OCI-LY7 (cell line): Measurements from ENCODE around the gene DUS1L. TPM values are rescaled to one million over a fixed set of nuclear protein-coding genes. Genes with fewer than 3 reads are reported as not detected.

Experiments
- BruUV-seq: library from RNA; stranded (reverse); fragments of 400-500 nt; replicated peaks from 2 replicates; lab custom pipeline; 2021; lab: Mats Ljungman, UMichigan
- CTCF ChIA-PET: fragments of 300-600 bp; sonication (Branson Sonifier 250); formaldehyde crosslinking; loops from one replicate; lab custom pipeline; 2022; ENCODE audit warnings: antibody characterized with exemption; ENCODE audit not compliant: unreplicated experiment; lab: Charles Lee
- POLR2A ChIA-PET: fragments of 300-600 bp; sonication (Branson Sonifier 250); formaldehyde crosslinking; loops from one replicate; lab custom pipeline; 2022; ENCODE audit warnings: antibody characterized with exemption; lab: Charles Lee
- DNase-seq: peaks from one replicate; pipeline ENCODE4 v3.0.0-alpha.2; 2015; ENCODE audit warnings: low spot score
- H2AFZ ChIP-seq: fragments of 200-600 bp; sonication (generic), shearing (Covaris generic); 2 replicates; pipeline ENCODE4 v1.6.1; 2014; ENCODE audit warnings: mild to moderate bottlenecking, antibody characterized with exemption, low read length, moderate library complexity
- H3K27ac ChIP-seq: fragments of 200-600 bp; sonication (generic); 2 replicates; pipeline ENCODE4 v1.5.1; 2014; ENCODE audit warnings: mixed run types, low read depth, mild to moderate bottlenecking, moderate library complexity, low read length, inconsistent platforms; ENCODE audit not compliant: poor library complexity, severe bottlenecking
- H3K36me3 ChIP-seq: fragments of 200-600 bp; sonication (generic); 2 replicates; pipeline ENCODE4 v1.6.1; 2014; ENCODE audit warnings: mild to moderate bottlenecking, antibody characterized with exemption, low read length, moderate library complexity, mixed read lengths; ENCODE audit not compliant: insufficient read depth
- H3K4me1 ChIP-seq: fragments of 200-600 bp; sonication (generic); 2 replicates; pipeline ENCODE4 v1.5.1; 2014; ENCODE audit warnings: mild to moderate bottlenecking, low read length; ENCODE audit not compliant: insufficient read depth, poor library complexity, severe bottlenecking
- H3K4me2 ChIP-seq: fragments of 200-600 bp; sonication (generic); 2 replicates; pipeline ENCODE4 v1.6.1; 2014; ENCODE audit warnings: mild to moderate bottlenecking, low read length
- H3K4me3 ChIP-seq: fragments of 200-600 bp; sonication (generic); 2 replicates; pipeline ENCODE4 v1.5.1; 2014; ENCODE audit warnings: mild to moderate bottlenecking, low read depth, low read length; ENCODE audit not compliant: poor library complexity, severe bottlenecking
- H3K79me2 ChIP-seq: fragments of 200-600 bp; sonication (generic); 2 replicates; pipeline ENCODE4 v1.6.1; 2016; ENCODE audit warnings: low read depth, mild to moderate bottlenecking, low read length, moderate library complexity, mixed read lengths; ENCODE audit not compliant: insufficient read depth
- H3K9me2 ChIP-seq: fragments of 200-600 bp; sonication (generic); 2 replicates; pipeline ENCODE4 v1.6.1; 2016; ENCODE audit warnings: mild to moderate bottlenecking, low read length, mixed read lengths; ENCODE audit not compliant: insufficient read depth
- H3K9me3 ChIP-seq: fragments of 200-600 bp; sonication (generic); 2 replicates; pipeline ENCODE4 v1.6.1; 2014; ENCODE audit warnings: mild to moderate bottlenecking, mixed run types, low read length, mixed read lengths
- H4K20me1 ChIP-seq: fragments of 200-600 bp; sonication (generic); 2 replicates; pipeline ENCODE4 v1.6.1; 2014; ENCODE audit warnings: mild to moderate bottlenecking, antibody characterized with exemption, low read length, moderate library complexity, mixed read lengths; ENCODE audit not compliant: insufficient read depth
- CTCF ChIP-seq: fragments of 200-600 bp; sonication (generic); conservative IDR thresholded peaks from 2 replicates; pipeline ENCODE4 v1.5.1; 2014; ENCODE audit warnings: mild to moderate bottlenecking, antibody characterized with exemption, low read length, moderate library complexity, mixed read lengths
- EZH2phosphoT487 ChIP-seq: fragments of 200-600 bp; sonication (generic); IDR thresholded peaks from 2 replicates; pipeline ENCODE4 v1.6.1; 2018; ENCODE audit warnings: low read depth, borderline replicate concordance, mild to moderate bottlenecking, mixed run types, antibody characterized with exemption, low read length, moderate library complexity, mixed read lengths
- intact Hi-C: fragments of 100-400 bp; cut with micrococcal nuclease; formaldehyde crosslinking; loops from one replicate; pipeline ENCODE4 v1.10.0; 2022; ENCODE audit not compliant: unreplicated experiment
- total RNA-seq, 2 experiments: library from RNA; depleted of rRNA in 1 of 2; stranded (reverse); fragments of >200 nt in 1 of 2; shearing (Covaris generic) in 1 of 2; gene quantifications; 2 replicates each; pipeline ENCODE4 v1.2.3, GENCODE V29; 2014 to 2022

DUS1L gene
- total RNA-seq, 2 experiments from 2014 or later: 320 to 388 TPM

GRCh38 chr17:82105417-82105881 lies 39.8 kb upstream of the DUS1L start:
- Histone ChIP-seq H3K27ac (peak overlapping the region; percentile 62), H3K4me1 (peaks cover 52% of the 10 kb centered on the region), H3K79me2 (no peaks in the 10 kb centered on the region), H3K9me3 (no peaks in the 10 kb centered on the region), H2AFZ (no peak overlapping the region), H3K9me2 (no peaks in the 10 kb centered on the region), H3K36me3 (no peaks in the 10 kb centered on the region), H3K4me3 (peak overlapping the region; percentile 58), H3K4me2 (peak overlapping the region; percentile 70), H4K20me1 (no peaks in the 10 kb centered on the region)
- TF ChIP-seq EZH2phosphoT487 (no peak), CTCF (no peak)
- no TSS peak for BruUV-seq
- intact Hi-C loops: no loop called here
- peak; percentile 24 for DNase-seq
- CTCF ChIA-PET: no interaction called here
- POLR2A ChIA-PET: interaction anchor here (1.0 to 2.5 kb wide), 3 partner anchors 19 to 68 kb away, joined by 3 to 9 read pairs (median 4); partner anchors contain the start of gene DCXR

GRCh38 chr17:82104797-82105416 lies 39.3 kb upstream of the DUS1L start:
- Histone ChIP-seq H3K9me3 (no peaks in the 10 kb centered on the region), H3K4me3 (no peak overlapping the region), H3K9me2 (no peaks in the 10 kb centered on the region), H3K36me3 (no peaks in the 10 kb centered on the region), H3K79me2 (no peaks in the 10 kb centered on the region), H3K4me1 (peaks cover 57% of the 10 kb centered on the region), H3K4me2 (peak overlapping the region; percentile 70), H3K27ac (no peak overlapping the region), H4K20me1 (no peaks in the 10 kb centered on the region), H2AFZ (no peak overlapping the region)
- no peak for DNase-seq
- ChIA-PET CTCF (no interaction called here), POLR2A (interaction anchor here (2.5 kb wide), 1 partner anchor 67 kb away, joined by 9 read pairs; the partner anchor contains the start of gene DCXR)
- TF ChIP-seq EZH2phosphoT487 (no peak), CTCF (no peak)
- no TSS peak for BruUV-seq
- intact Hi-C loops: loop anchor here (5.0 kb wide), 1 partner anchor 138 kb away; no protein-coding TSS in a partner anchor
